GM21529 (cell line): ENCODE results near the gene IFNL1.
"Not testable (repeated sequence)": the region's sequence is repeated elsewhere in the genome, so short reads cannot be mapped to it uniquely, and the experiment has no call there.

Source experiments
- ATAC-seq: cut with Tn5 transposase; IDR thresholded peaks from one replicate; pipeline ENCODE4 v1.9.1; 2021; ENCODE audit not compliant: unreplicated experiment

The IFNL1 gene

DNA sequence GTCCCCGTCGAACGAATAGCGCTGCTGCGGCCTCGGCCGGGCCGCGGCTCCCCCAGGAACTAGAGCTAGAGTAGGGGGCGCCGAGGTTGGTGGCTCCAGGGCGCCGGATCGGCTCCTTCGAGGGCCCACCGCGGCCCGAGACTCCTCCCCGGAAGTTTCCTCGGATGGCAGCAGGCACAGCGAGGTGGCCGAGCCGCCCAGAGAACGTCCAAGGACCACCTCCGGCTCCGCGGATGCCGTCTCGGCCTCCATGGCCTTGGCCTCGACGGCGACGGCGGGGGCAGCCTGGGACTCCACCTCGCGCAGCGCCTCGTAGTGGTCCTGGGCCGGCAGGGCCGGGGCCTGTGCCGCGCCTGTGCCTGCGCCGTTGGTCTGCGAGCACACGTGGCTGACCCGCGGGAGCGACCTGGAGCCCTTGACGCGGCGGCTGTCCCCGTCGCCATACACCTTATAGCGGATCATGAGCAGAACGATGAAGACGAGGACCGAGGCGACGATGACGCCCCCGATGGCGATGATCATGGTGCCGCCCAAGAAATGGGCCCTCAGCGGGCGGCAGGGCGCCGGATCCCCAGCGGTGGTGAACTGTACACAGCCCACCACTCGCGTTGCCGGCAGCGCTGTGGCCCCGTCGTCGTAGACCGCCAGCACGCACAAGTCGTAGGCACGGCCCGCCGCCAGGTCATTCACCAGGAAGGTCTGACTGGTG lies 11.8 kb downstream of the IFNL1 start:
- ATAC-seq: no peak

DNA sequence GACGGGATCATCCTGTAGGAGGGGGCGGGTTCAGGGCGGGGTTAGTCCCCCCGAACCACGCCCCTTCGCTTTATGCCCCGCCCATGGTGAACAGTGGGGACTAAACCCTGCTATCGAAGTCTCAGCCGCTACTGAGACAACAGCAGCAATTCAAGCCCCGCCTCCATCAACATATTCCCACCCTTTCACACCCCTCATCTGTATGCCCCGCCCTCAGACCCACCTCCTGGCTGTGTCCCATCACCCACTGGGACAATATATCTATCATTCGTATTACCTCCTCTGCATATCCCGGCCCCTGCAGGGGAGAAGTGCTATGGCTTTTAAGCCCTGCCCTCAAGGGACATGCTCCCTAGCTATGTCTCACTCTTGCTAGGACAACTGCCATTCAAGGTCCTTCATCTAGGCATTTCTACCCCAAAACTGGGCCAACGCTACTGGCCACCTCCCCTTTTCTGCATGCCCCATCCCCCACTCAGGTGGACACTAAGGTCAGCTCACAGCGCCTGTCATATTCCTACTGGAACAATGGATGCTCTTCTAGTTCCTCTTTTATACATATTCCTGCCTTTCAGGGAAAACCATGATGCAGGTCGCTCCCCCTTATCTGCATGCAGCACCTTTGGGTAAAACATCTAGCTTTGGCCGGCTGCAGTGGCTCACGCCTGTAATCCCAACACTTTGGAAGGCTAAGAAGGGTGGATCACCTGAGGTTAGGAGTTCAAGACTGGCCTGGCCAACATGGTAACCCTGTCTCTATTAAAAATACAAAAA lies 12.5 kb downstream of the IFNL1 start:
- no peak for ATAC-seq

GRCh38 chr19:39309305-39309670 lies 13.1 kb downstream of the IFNL1 start:
- not testable (repeated sequence) for ATAC-seq

DNA sequence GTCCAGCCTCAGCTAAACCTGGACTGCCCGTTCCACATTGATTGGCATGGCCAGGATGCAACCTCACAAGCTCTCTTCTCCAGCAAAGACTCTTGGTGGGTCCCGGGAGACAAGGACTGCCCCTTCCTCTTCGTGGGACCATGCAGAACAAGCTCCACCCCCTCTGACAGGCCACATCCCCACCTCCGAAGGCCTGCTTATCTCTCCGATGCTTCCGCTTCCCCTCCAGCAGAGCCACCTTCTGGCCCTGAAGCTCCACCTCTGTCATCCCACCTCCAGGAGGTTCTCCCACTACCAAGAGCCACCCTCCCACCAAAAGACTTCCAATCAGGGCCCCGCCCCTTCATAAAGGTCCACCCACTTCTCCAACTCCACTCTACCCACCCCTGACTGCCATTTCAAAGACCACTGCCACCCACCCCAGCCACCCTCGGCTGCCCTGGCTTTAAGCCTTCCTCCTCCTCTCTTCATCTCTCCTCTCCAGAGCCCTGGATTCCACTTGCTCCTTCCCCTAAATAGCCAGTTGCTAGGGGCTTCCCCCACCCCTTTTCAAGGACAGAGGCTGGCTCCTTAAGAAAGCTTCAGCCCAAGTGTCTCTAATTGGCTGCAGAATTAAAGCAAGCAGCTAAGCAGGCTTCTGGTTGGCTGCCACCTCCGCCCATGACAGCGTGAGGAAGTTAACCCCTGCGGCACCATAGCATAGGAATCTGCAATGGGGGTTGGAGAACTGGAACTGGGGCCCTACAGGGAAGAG lies 14.5 kb downstream of the IFNL1 start:
- no peak for ATAC-seq

GRCh38 chr19:39314016-39314728 lies 18.0 kb downstream of the IFNL1 start:
- ATAC-seq: no peak

- no peak for ATAC-seq
Observed at GRCh38 chr19:39315933-39316332, 19.7 kb downstream of the IFNL1 start.

- no peak for ATAC-seq
Observed at GRCh38 chr19:39316627-39317321, 20.6 kb downstream of the IFNL1 start.

GRCh38 chr19:39317476-39317875 lies 21.3 kb downstream of the IFNL1 start:
- ATAC-seq: no peak

DNA sequence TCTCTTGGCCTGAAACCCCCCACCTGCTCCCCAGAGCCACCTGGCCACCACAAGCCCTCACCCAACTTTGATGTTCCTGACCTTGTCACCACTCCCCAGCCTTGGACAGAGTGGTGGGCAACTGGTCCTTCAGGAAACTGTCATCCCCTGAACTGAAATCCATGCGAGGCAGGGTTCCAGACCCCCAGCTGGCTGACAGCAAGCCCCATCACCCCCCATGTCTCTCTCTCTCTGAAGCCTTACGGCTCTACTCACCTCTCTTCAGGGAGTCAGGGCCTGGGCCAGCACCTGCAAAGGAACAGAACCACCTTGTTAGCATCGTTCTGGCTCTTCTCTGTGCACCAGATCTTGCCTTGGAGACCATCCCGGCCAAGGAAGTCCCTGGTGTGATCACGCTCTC lies 21.9 kb downstream of the IFNL1 start:
- no peak for ATAC-seq

DNA sequence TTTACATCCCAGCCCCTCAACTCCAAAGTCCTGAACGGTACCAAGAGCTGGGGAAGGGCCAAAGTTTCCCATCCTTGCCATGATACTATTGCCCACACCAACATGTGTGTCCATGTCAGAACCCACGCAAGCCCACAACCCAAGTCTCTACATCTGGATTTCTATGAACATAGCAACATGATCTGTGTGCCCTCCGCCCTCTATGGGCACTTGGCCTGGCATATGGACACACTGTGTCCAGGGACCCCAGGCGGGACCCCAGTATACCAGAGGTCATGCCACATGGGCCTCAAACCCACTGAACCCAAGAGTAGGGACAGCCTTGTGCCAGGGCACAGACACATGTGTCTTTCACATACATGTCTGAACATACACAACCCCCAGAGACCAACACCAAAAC lies 22.5 kb downstream of the IFNL1 start:
- ATAC-seq: no peak

GRCh38 chr19:39319098-39319891 lies 23.1 kb downstream of the IFNL1 start:
- no peak for ATAC-seq

- ATAC-seq: no peak
Observed at GRCh38 chr19:39319892-39320248, 23.7 kb downstream of the IFNL1 start.

- no peak for ATAC-seq
Observed at GRCh38 chr19:39321117-39321831, 25.1 kb downstream of the IFNL1 start.

DNA sequence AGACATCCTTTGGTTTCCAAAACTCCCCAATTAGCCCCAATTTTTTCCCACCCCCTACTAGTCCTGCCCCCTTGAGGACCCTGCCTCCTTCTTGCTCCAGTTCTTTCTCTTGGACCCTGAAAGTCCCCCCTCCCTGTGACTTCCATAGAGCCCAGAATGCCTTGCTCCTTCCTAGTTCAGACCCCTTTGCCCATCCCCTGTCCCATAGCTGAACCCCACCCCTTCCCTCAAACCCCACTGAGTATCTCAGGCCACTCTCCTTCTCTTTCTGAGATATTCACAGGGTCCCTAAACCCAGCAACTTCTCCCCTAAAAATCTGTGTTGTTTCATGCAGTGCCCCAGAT lies 25.6 kb downstream of the IFNL1 start:
- no peak for ATAC-seq

DNA sequence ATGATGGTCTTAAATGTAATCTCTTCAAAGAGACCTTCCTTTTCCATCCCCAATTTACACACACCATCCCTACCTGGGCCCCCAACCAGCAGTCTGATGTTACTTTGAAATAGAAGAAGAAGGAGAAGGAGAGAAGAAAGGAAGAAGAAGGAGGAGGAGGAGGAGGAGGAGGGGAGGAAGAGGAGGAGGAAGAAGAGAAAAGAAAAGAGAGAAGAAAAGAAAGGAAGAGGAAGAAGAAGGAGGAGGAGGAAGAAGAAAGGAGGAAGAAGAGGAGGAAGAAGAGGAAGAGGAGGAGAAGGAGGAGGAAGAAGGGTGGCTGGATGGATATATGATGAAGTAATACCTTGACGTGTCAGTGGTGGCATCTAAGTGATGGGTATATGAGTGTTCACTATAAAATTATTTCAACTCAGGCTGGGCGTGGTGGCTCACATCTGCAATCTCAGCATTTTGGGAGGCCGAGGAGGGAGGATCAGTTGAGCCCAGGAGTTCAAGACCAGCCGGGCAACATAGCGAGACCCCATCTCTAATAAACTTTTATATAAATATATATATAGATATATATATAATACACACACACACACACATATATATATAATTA lies 28.1 kb downstream of the IFNL1 start:
- no peak for ATAC-seq

DNA sequence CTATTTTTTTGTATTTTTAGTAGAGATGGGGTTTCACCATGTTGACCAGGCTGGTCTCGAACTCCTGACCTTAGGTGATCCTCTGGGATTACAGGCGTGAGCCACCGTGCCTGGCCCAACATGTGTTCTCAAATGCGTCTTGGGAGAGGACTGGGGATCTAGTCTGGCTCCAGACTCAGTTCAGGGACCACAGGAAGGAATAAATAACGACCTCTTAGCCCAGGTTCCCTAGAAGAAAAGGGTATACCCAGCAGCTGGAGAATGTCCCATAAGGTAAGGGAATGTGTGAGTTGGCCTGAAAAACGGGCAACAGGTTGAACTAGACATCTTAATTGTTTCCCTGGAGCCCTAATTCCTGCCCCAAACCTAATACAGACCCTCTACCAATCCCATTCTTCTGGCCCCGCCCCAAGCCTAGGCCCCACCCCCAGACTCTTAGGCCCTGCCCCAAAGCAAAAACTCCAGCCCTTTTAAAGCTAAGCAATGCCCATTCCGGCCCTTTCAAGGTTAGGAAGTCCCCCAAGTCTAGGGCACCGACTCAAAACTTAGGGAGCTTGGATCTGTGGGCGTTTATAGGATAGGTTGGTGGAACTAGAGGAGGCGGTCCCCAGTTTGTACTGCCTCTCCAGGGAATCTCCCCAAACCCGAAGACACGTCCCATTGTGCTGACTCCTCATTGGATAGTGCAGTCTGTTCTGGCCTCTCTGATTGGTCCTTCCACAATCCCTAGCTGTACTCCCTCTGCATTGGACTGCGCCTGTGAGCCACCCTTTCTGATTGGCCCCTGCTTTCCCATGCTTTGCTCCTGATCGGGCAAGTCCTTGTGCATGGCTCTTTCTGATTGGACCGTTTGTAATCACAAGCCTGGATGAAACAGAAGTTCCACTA lies 29.8 kb downstream of the IFNL1 start:
- no peak for ATAC-seq

DNA sequence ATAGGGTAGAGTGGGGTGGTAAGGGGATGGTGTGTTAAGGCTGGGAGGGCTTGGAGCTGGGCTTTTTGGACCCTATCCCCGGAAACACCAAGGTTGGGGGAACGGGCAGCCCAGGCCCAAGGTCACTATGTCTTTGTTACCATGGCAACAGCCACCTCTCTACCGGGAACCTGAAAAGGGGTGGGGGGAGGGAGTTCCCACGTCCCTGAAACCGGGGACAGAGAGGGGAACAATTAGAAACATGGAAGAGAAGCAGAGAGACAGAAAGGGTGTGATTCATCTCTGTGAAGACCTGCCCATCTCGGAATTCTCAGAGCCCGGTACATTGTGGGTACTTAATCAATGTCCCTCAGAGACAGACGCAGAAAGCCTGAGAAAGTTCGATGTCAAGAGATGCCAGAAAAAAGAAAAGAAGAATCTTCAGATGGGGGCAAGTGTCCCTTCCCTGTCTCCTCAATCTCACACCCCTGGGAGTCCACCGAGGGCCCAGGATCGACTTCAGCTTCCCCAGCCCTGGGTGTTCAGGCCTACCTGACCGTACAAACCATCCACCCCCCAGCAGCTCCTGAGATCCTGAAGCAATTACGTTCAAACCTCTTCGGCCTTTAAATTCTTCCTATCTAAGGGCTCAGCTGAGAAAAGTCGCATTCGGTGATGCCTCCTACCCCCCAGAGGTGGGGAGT lies 31.3 kb downstream of the IFNL1 start:
- ATAC-seq: no peak
